Measurements from ENCODE around the gene SELENOS. TPM values are rescaled to one million over a fixed set of nuclear protein-coding genes. Genes with fewer than 3 reads are reported as not detected.

SELENOS gene
- total RNA-seq, 1 donor from 2014 or later = 162 TPM

DNA sequence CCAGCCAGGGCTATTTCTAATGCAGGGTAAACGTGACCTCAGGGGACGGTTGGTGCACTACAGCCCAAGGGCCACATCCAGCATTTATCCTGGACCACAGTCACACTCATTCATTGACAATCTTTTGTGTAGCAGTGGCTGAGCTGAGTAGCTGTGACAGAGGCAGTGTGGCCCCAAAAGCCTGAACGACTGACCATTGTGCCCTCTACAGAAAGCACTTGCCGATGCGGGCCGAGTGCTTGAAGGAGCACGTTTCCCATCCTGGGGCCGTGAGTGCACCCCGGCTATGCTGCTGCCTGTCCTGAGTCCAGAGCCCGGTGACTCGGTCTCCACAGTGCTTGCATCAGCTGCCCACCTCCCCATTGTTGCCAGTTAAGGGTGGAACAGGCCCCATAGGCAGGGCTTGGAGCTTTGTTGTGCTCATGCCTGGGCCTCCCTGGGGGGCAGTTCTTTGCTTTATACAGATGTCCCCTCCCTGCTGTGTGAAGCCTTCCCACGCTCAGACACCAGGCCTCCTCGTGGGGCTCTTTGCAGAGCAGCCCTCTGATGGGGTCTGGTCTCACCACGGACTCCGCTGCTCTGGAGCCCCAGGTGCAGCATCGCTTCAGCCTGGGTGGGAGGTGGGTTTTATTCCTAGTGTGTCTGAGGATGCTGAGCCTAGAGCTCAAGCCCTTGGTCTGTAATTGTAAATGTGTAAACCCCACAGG, 30.8 kb upstream of the SELENOS start:
- TF ChIP-seq, protein P1, sequence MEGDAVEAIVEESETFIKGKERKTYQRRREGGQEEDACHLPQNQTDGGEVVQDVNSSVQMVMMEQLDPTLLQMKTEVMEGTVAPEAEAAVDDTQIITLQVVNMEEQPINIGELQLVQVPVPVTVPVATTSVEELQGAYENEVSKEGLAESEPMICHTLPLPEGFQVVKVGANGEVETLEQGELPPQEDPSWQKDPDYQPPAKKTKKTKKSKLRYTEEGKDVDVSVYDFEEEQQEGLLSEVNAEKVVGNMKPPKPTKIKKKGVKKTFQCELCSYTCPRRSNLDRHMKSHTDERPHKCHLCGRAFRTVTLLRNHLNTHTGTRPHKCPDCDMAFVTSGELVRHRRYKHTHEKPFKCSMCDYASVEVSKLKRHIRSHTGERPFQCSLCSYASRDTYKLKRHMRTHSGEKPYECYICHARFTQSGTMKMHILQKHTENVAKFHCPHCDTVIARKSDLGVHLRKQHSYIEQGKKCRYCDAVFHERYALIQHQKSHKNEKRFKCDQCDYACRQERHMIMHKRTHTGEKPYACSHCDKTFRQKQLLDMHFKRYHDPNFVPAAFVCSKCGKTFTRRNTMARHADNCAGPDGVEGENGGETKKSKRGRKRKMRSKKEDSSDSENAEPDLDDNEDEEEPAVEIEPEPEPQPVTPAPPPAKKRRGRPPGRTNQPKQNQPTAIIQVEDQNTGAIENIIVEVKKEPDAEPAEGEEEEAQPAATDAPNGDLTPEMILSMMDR (IDR thresholded peaks at IDR 0.05; ENCODE audit: insufficient read depth, low read length, severe bottlenecking) = no peak
- Histone ChIP-seq H3K27me3 (ENCODE audit: control insufficient read depth, insufficient read depth, low read length) (no peaks in the 10 kb centered on the region), H3K36me3 (ENCODE audit: control insufficient read depth, insufficient read depth, low read length) (no peaks in the 10 kb centered on the region), H3K4me3 (ENCODE audit: low read depth, low read length) (no peak overlapping the region)
- DNase-seq (ENCODE audit: low read depth) (no peak), FAIRE-seq (no peak)

DNA sequence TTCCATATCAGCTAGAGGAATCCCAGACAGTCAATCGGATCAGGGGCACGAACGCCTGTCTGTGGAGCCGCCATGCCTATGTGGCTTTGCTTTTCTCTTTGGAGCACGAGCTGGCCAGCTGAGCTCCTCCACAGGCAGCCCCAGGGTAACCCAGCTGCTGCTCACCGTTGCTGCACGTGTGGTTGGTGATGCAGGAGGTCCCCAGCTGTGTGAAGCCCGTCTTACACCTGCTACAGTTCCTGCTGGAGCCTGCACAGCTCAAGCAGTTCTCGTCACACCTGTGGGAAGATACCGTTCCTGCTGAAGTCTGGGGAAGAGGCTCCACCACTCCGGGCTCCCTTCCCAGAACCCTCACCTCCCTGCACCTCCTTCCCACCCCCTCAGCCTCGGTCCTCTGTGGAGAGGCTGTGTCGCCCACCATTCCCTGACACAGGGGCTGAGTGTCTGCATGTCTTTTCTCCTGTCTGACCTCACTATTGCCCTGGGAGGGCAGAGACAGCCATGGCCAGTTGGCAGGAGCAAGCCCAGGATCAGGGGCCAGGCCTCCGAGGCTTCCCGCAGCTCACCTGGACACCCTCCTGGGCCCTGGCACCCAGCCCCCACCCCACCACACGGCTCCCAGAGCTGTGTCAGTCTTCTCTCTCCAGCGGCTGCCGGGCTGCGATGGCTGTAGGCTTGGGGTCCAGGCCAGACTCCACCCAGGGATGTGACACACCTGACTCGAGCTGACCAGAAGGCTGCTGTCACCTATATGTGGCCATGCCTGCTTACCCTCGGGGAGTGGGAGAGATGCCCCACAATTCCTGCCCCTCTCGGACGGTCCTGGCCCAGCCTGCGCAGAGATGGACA, 30.0 kb upstream of the SELENOS start:
- no peak overlapping the region for H3K4me3 ChIP-seq (ENCODE audit: low read depth, low read length)
- FAIRE-seq (no peak), DNase-seq (ENCODE audit: low read depth) (no peak)
- H3K27me3 ChIP-seq (ENCODE audit: control insufficient read depth, insufficient read depth, low read length) = no peaks in the 10 kb centered on the region
- no peaks in the 10 kb centered on the region for H3K36me3 ChIP-seq (ENCODE audit: control insufficient read depth, insufficient read depth, low read length)
- TF ChIP-seq, protein P1 (IDR thresholded peaks at IDR 0.05; ENCODE audit: insufficient read depth, low read length, severe bottlenecking) = no peak

DNA sequence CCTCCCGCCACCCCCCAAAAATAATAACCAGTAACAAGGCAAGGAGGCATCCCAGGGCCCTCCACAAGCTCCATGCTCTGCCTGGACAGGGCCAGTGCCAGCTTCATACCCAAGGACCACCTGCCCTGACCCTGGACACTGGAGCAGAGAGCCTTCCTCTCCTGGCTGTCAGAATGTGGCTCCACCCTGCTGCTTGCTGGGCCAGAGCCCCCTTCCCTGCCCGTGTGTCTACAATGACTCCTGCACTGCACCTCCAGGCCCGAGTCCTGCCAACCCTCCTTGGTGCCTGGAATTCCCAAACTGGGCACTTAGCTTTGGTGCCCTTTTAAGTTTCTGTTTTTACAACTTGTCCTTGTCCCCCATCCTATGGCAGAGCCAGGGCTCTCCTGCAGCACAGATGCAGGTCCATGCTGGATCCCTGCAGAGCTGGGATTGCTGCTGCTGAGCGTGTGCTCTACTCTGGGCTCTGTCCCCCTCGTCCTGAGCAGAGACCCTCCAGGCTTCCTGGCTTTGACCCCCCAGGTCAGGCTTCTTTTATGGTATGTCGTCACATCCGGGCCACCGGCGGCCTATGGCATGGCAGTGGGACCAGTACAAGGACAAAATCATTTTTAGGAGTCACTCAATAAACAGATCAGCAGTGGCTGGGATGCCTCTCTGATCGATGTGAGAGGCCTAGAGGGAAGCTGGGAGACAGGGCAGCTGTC, 29.2 kb upstream of the SELENOS start:
- TF ChIP-seq, protein P1 (IDR thresholded peaks at IDR 0.05; ENCODE audit: insufficient read depth, low read length, severe bottlenecking) = no peak
- H3K36me3 ChIP-seq (ENCODE audit: control insufficient read depth, insufficient read depth, low read length) = no peaks in the 10 kb centered on the region
- H3K27me3 ChIP-seq (ENCODE audit: control insufficient read depth, insufficient read depth, low read length) = no peaks in the 10 kb centered on the region
- H3K4me3 ChIP-seq (ENCODE audit: low read depth, low read length) = no peak overlapping the region
- DNase-seq (ENCODE audit: low read depth) (no peak), FAIRE-seq (no peak)

DNA sequence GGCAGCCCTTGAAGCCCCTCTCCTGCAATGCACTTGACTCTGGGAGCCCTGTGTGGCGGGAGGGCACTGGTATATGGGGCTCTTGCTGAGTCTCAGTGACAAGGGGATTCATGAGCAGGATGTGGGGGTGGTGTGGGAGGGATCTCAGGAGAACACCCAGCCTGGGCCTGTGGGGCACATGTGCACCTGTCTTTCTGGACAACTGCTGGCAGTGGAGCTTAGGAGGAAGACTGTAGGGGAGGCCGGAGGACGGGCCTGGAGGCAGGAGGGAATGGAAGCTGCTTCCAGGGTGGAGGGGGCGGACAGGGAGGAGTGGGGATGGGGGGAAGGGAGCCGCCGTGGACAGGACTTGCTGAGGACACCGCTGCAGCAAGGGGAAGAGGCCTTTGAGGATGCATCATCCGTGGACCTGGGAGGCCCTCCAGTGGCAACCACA, 28.6 kb upstream of the SELENOS start:
- Histone ChIP-seq H3K36me3 (ENCODE audit: control insufficient read depth, insufficient read depth, low read length) (no peaks in the 10 kb centered on the region), H3K4me3 (ENCODE audit: low read depth, low read length) (no peak overlapping the region), H3K27me3 (ENCODE audit: control insufficient read depth, insufficient read depth, low read length) (no peaks in the 10 kb centered on the region)
- DNase-seq (ENCODE audit: low read depth) (no peak), FAIRE-seq (no peak)
- TF ChIP-seq, protein P1 (IDR thresholded peaks at IDR 0.05; ENCODE audit: insufficient read depth, low read length, severe bottlenecking) = no peak

DNA sequence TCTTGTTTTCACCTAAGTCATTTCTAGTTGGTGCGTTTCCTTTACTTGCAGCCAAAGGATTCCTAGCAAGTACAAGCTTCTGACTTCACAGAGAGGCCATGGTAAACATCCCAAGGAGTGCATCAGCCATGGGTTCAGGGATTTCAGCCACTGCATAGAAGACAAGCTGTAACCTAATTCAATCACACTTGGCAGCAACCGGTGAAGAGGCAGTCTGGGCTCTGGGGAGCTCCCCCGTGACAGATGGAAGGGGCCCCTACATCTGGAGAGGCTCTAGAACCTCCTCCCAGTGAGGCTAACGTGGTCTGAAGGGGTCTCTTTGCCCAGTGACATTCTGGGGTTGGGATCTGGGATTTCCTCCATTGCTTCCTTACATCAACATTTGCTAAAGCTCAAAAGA, 26.1 kb upstream of the SELENOS start:
- DNase-seq (ENCODE audit: low read depth) = no peak
- H3K4me3 ChIP-seq (ENCODE audit: low read depth, low read length) = no peak overlapping the region
- no peak for FAIRE-seq
- no peaks in the 10 kb centered on the region for H3K27me3 ChIP-seq (ENCODE audit: control insufficient read depth, insufficient read depth, low read length)
- TF ChIP-seq, protein P1 (IDR thresholded peaks at IDR 0.05; ENCODE audit: insufficient read depth, low read length, severe bottlenecking) = no peak
- H3K36me3 ChIP-seq (ENCODE audit: control insufficient read depth, insufficient read depth, low read length) = no peaks in the 10 kb centered on the region

Data from bronchial epithelial cell (primary cell).